AG09319 (cell line): ENCODE results near the gene PGA4.
"Not testable (repeated sequence)": the region's sequence is repeated elsewhere in the genome, so short reads cannot be mapped to it uniquely, and the experiment has no call there.

Experiments used
- DNase-seq: peaks from one replicate; pipeline ENCODE4 v3.0.0-alpha.2; 2010; ENCODE audit warnings: low read depth; ENCODE audit errors: extremely low read depth

PGA4 gene

DNA sequence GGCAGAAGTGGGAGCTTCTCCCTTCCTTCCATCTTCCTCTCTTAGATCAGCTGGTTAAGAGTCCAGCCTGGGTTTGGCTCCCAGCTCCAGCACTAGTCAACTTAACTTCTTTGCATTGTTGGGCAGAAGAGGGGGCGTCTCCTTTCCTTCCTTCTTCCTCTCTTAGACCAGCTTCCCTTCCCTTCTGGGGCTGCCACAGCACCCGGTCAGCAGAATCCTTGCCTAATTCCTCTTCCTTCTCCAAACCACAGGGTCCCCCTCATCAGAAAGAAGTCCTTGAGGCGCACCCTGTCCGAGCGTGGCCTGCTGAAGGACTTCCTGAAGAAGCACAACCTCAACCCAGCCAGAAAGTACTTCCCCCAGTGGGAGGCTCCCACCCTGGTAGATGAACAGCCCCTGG lies 545 bp downstream of the PGA4 start:
- not testable (repeated sequence) for DNase-seq

DNA sequence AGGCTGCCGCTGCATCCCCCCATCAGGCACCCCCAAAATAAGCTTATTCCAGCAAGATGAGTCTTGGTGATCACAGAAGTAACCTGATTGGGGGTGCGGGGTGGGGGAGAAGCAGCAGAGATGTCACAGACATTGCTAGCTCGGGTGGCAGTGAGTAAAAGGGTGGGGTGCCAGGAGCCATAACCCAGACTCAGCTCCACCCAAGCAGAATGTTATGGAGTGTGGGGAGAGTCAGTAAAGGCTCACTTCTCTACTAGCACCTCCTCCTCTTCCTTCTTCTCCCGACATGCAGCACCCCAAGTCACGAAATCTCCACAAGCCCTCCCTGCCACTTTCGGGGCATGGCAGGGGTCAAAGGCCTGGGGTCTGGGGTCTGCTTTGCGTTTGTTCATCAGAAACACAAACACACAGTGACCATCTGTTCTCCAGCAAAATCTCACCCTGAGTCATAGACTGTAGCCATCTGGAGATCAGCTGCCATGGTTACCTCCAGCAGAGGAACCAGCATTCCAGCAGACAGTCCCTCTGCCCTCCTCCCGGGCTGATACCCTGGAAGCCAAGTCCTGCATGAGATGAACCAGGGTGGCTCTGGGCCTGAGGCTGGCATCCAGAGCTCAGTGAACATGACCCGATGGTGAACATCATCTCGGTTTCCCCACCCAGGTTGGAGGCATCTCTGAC lies 4.5 kb downstream of the PGA4 start:
- not testable (repeated sequence) for DNase-seq

DNA sequence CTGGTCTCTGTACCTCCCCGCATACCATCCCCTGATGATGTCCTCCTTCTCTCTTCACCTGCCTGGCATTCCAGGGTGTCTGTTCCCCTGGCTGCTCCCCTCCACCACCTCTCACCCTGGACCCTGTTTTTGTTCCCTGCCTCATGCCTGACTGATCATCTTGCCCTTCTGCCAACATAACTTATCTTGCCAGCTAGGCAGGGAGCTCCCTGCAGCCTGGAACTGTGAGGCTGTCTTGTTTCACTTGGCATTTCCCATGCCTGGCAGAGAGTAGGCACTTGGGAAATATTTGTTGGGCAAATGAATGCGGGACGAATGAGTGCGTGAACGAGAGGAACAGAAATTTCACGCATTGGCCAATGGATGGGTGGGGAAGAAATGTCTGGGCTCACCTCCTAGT lies 7.3 kb downstream of the PGA4 start:
- DNase-seq = not testable (repeated sequence)

DNA sequence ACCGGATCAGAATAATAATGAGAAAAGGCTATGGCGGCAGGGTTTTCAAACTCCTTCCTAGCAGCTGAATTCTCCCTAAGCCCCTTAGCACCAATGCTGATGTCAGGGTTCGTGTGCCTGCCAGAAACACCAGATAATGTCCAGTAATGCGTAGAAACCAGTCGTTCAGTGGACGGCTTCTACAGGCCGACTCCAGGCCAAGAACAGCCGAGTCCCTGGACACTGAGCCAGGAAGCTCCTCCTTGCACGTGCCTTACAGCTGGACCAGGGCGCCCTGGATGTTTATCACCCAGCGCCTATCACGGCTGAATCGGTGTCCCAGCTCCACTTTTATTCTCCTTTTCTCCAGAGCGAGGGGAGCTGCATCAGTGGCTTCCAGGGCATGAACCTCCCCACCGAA lies 8.9 kb downstream of the PGA4 start:
- DNase-seq = not testable (repeated sequence)

DNA sequence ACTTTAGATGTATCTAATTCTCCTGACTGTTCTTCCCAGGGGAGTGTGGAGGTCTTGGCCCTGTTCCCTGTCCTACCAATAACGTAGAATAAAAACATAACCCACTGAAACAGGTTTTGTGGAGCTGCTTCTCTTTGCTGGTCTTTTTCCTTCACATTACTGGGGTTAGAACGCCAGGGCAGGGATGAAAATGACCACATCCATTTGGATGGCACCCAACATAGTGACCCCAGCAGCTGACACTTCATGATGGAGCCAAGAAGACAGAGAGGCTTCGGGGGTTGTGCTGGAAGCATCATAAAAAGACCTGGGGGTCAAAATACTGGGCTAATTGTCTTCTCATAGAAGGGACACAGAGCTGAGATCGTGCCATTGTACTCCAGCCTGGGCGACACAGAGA lies 9.4 kb downstream of the PGA4 start:
- not testable (repeated sequence) for DNase-seq

DNA sequence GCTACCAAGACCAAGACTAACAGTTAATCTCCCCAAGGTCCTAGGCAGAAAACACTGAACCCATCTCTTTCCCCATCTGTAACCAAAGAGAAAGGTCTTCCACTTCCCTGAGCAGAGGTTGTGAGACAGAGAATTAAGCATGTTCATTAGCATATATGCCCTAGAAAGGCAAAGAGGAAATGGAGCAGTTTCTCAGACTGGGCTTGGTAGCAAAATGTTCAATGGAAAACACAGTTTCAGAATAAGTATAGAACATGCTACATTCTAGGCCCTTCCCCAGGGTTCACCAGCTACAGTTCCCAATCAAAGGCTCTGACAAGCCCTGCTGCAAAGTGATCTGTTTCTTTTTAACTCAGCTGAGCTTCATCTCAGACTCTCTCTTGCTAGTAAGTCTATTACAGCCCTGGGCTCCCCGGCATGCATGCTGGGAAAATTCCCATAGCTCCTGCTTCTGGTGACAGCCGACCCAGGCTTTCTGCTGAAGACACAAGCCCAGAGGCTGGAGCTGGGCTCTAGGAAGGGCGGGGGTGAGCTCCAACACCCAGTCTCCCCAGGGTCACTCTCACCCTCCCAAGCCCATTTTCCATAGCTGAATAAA lies 10.5 kb downstream of the PGA4 start:
- not testable (repeated sequence) for DNase-seq

DNA sequence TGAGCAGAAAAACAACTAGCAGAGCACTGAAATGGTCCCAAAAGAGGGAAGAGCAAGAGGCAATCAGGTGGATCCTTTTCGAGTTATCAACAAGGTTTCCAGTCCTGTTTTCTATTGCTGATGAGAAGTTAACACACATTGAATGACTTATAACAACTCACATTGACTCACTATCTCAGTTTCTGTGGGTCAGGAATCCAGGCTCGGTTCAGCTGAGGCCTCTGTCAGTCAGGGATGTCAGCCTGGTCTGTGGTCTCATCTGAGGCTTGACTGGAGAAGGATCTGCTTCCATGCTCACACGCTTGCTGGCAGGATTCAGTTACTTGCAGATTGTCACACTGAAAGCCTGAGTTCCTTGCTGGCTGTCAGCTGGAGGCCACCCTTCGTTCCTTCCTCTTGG lies 15.0 kb downstream of the PGA4 start:
- DNase-seq = not testable (repeated sequence)

DNA sequence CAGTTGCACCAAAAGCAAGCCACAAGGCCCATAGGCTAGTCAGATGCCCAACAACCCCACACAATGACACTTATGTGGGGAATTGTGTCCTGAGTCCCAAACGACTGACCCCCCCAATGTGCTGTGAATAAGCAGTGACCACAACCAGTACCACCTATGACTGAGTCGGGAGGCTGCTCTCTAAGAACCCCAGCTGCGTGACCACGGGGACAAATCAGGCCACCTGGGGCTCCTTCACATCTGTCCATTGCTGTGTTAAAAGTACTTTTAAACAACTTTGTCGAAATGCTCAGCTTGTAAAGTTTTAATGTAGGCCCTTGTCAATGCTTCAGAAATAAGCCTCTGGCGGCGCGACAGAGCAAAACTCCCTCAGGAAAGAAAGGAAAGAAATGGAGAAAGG lies 18.1 kb downstream of the PGA4 start:
- not testable (repeated sequence) for DNase-seq

DNA sequence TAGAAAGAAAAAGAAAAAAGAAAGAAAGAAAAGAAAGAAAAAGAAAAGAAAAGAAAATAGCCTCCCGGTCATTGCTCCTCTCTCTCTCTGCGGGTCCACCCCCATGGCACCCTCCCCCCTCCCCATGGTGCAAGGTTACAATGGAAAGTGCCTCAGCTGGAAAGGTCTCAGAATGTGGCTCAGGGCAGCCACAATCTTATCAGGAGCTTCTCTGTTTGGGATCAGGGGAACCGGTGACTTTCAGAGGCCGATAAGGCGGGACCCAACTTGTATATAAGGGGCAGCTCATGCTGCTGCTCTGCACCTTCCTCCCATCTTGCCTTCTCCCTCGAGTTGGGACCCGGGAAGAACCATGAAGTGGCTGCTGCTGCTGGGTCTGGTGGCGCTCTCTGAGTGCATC lies 18.7 kb downstream of the PGA4 start, which contains the start of gene PGA5:
Gene PGA5, plus strand, starts transcription at position 301 of the 400 bp plus-strand sequence. Its CDS starts 52 bp downstream, at position 353.
- DNase-seq = not testable (repeated sequence)

DNA sequence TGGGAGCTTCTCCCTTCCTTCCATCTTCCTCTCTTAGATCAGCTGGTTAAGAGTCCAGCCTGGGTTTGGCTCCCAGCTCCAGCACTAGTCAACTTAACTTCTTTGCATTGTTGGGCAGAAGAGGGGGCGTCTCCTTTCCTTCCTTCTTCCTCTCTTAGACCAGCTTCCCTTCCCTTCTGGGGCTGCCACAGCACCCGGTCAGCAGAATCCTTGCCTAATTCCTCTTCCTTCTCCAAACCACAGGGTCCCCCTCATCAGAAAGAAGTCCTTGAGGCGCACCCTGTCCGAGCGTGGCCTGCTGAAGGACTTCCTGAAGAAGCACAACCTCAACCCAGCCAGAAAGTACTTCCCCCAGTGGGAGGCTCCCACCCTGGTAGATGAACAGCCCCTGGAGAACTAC lies 19.4 kb downstream of the PGA4 start:
- DNase-seq = not testable (repeated sequence)

DNA sequence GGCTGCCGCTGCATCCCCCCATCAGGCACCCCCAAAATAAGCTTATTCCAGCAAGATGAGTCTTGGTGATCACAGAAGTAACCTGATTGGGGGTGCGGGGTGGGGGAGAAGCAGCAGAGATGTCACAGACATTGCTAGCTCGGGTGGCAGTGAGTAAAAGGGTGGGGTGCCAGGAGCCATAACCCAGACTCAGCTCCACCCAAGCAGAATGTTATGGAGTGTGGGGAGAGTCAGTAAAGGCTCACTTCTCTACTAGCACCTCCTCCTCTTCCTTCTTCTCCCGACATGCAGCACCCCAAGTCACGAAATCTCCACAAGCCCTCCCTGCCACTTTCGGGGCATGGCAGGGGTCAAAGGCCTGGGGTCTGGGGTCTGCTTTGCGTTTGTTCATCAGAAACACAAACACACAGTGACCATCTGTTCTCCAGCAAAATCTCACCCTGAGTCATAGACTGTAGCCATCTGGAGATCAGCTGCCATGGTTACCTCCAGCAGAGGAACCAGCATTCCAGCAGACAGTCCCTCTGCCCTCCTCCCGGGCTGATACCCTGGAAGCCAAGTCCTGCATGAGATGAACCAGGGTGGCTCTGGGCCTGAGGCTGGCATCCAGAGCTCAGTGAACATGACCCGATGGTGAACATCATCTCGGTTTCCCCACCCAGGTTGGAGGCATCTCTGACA lies 23.3 kb downstream of the PGA4 start:
- DNase-seq = not testable (repeated sequence)

DNA sequence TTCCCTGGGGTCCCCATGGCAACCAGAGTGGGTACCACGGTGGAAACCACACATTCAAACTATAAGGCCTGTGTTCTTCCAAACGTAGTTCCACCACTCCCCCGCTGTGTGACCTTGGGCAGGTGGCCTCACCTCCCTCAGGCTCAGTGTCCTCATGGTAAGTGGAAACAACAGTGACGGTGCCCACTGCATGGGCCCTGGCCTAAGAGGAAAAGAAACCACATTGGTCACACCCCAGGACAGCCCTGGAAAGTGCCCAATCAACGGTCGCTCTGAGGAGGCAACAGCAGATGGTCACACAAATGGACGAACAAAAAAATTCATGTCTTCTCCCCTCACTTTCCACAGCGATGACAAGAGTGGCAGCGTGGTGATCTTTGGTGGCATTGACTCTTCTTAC lies 25.9 kb downstream of the PGA4 start:
- not testable (repeated sequence) for DNase-seq

DNA sequence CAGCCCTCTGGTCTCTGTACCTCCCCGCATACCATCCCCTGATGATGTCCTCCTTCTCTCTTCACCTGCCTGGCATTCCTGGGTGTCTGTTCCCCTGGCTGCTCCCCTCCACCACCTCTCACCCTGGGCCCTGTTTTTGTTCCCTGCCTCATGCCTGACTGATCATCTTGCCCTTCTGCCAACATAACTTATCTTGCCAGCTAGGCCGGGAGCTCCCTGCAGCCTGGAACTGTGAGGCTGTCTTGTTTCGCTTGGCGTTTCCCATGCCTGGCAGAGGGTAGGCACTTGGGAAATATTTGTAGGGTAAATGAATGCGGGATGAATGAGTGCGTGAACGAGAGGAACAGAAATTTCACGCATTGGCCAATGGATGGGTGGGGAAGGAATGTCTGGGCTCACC lies 27.1 kb downstream of the PGA4 start:
- not testable (repeated sequence) for DNase-seq

DNA sequence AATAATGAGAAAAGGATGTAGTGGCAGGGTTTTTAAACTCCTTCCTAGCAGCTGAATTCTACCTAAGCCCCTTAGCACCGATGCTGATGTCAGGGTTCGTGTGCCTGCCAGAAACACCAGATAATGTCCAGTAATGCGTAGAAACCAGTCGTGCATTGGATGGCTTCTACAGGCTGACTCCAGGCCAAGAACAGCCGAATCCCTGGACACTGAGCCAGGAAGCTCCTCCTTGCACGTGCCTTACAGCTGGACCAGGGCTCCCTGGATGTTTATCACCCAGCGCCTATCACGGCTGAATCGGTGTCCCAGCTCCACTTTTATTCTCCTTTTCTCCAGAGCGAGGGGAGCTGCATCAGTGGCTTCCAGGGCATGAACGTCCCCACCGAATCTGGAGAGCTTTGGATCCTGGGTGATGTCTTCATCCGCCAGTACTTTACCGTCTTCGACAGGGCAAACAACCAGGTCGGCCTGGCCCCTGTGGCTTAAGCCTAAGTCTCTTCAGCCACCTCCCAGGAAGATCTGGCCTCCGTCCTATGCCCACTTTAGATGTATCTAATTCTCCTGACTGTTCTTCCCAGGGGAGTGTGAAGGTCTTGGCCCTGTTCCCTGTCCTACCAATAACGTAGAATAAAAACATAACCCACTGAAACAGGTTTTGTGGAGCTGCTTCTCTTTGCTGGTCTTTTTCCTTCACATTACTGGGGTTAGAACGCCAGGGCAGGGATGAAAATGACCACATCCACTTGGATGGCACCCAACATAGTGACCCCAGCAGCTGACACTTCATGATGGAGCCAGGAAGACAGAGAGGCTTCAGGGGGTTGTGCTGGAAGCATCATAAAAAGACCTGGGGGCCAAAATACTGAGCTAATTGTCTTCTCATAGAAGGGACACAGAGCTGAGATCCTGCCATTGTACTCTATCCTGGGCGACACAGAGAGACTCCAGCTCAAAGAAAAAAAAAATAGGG lies 28.9 kb downstream of the PGA4 start:
- DNase-seq = not testable (repeated sequence)

DNA sequence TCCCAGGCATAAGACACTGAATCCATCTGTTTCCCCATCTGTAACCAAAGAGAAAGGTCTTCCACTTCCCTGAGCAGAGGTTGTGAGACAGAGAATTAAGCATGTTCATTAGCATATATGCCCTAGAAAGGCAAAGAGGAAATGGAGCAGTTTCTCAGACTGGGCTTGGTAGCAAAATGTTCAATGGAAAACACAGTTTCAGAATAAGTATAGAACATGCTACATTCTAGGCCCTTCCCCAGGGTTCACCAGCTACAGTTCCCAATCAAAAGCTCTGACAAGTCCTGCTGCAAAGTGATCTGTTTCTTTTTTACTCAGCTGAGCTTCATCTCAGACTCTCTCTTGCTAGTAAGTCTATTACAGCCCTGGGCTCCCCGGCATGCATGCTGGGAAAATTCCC lies 30.2 kb downstream of the PGA4 start:
- DNase-seq = not testable (repeated sequence)
